Stomach (tissue), 9 donors: ENCODE data around the gene CCSER1. TPM values are rescaled to one million over a fixed set of nuclear protein-coding genes. Genes with fewer than 3 reads are reported as not detected.

Experiments
- DNase-seq, 2 donors: peaks; one replicate each; pipeline versions ENCODE4 v3.0.0 to v3.0.0-alpha.2; 2013 to 2019
- H3K27ac ChIP-seq, 5 donors: fragments of 200-600 bp in 4 of 5; sonication (generic) in 4 of 5; one replicate each; pipeline ENCODE4 v1.5.1; 2013 to 2019; ENCODE audit warnings: mild to moderate bottlenecking in 1 of 5, moderate library complexity in 1 of 5
- H3K27me3 ChIP-seq, 3 donors: fragments of 200-600 bp; sonication (generic); one replicate each; pipeline ENCODE4 v1.5.1; 2017 to 2019; ENCODE audit warnings: mixed run types in 1 of 3
- H3K36me3 ChIP-seq, 4 donors: fragments of 200-600 bp; sonication (generic); 1 replicate in 3 of 4; 2 replicates in 1 of 4; pipeline ENCODE4 v1.5.1; 2016 to 2019
- H3K4me1 ChIP-seq, 4 donors: fragments of 200-600 bp; sonication (generic); one replicate each; pipeline ENCODE4 v1.5.1; 2016 to 2019
- H3K4me3 ChIP-seq, 4 donors: fragments of 200-600 bp; sonication (generic) in 3 of 4; one replicate each; pipeline ENCODE4 v1.5.1; 2016 to 2019; ENCODE audit warnings: mild to moderate bottlenecking in 1 of 4
- H3K9me3 ChIP-seq, 4 donors: fragments of 200-600 bp; sonication (generic); one replicate each; pipeline ENCODE4 v1.5.1; 2016 to 2019
- CTCF ChIP-seq, 7 experiments: fragments of 450-650 bp in 4 of 7; fragments of 200-600 bp in 3 of 7; sonication (generic) in 3 of 7; IDR thresholded peaks; one replicate each; pipeline ENCODE4 v1.5.1; 2016 to 2019; ENCODE audit warnings: antibody characterized with exemption in 7 of 7, control low read depth in 2 of 7, mild to moderate bottlenecking in 1 of 7
- EP300 ChIP-seq: sonication (generic); formaldehyde crosslinking; IDR thresholded peaks from one replicate; pipeline ENCODE4 v1.6.1; 2017; ENCODE audit warnings: antibody characterized with exemption
- POLR2A ChIP-seq, 4 donors: fragments of 450-650 bp; IDR thresholded peaks; one replicate each; pipeline ENCODE4 v1.6.1; 2016; ENCODE audit warnings: antibody characterized with exemption in 4 of 4, control low read depth in 2 of 4, mild to moderate bottlenecking in 1 of 4, moderate library complexity in 1 of 4
- POLR2AphosphoS5 ChIP-seq, 3 donors: sonication (generic); formaldehyde crosslinking; IDR thresholded peaks; one replicate each; pipeline ENCODE4 v1.6.1; 2016; ENCODE audit warnings: antibody characterized with exemption in 3 of 3
- WGBS, 5 donors: extraction: QIAGEN DNeasy Blood & Tissue Kit in 3 of 5; methylation state at CpG; one replicate each; pipeline versions ENCODE4 v1.1.5 to v1.1.7; 2013 to 2018; 5-methylcytosine and 5-hydroxymethylcytosine counted together
- intact Hi-C: fragments of 100-400 bp; cut with DNase I; formaldehyde crosslinking; loops from one replicate; pipeline ENCODE4 v1.15.1; 2023; ENCODE audit warnings: low total_unique reads
- polyA plus RNA-seq, 3 donors: library from polyadenylated mRNA; stranded (reverse); fragments of 200-250 nt; gene quantifications; one replicate each; pipeline ENCODE4 v1.2.3, GENCODE V29; 2013
- total RNA-seq, 5 donors: library from RNA; depleted of rRNA; stranded (reverse); fragments of >200 nt; gene quantifications; one replicate each; pipeline versions ENCODE4 v1.1.0 to v1.2.3, GENCODE V29; 2014 to 2016
- donor health status: healthy with polysubstance abuse.
- donor health status: Bipolar disorder and iron deficiency.
- donor health status: healthy.

CCSER1 gene
- total and polyA plus RNA-seq, 8 donors = 0.33 to 149 (median 15.2) TPM

- Histone ChIP-seq H3K27me3 (no peaks in the 10 kb centered on the region), H3K4me1 (no peaks in the 10 kb centered on the region), H3K27ac (no peak overlapping the region), H3K36me3 (no peaks in the 10 kb centered on the region), H3K4me3 (no peak overlapping the region), H3K9me3 (no peaks in the 10 kb centered on the region)
- TF ChIP-seq EP300 (no peak), POLR2AphosphoS5 (IDR thresholded peaks at IDR 0.05) (no peak), CTCF (IDR thresholded peaks at IDR 0.05) (no peak), POLR2A (IDR thresholded peaks at IDR 0.05) (no peak)
- intact Hi-C loops = no loop called here
- 67 to 79% (median 73%) methylated on average over 2 of the region's 2 CpGs for WGBS, 5 donors
- peak in 1 of 2 donors; percentile 9 for DNase-seq
These were observed 454.9 kb downstream of the CCSER1 start for GRCh38 chr4:90582087-90582486.

DNA sequence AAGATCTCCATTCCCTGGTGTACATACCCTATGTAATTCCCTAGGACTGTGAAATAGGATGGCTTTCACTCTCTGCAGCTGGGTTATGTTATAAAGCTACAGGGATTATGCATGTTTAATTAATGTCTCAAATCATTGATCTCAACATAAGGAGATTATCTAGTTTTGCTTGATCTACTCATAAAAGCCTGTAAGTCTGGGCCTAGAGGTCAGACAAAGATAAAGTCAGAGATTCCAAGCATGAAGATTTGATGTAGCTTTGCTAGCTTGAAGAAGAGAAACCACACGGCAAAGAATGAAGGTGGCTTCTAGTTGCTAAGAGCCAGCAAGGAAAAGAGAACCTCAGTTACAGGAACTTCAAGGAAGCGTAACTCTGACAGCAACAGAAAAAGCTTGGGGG, 456.9 kb downstream of the CCSER1 start:
- no peak for DNase-seq
- no peaks in the 10 kb centered on the region for H3K4me1 ChIP-seq
- intact Hi-C loops = no loop called here
- 63 to 89% (median 68%) methylated on average over 2 of the region's 2 CpGs for WGBS, 5 donors
- H3K27ac ChIP-seq = no peak overlapping the region
- TF ChIP-seq EP300 (no peak), POLR2AphosphoS5 (IDR thresholded peaks at IDR 0.05) (no peak), POLR2A (IDR thresholded peaks at IDR 0.05) (no peak), CTCF (IDR thresholded peaks at IDR 0.05) (no peak)
- H3K9me3 ChIP-seq = no peaks in the 10 kb centered on the region
- H3K27me3 ChIP-seq = no peaks in the 10 kb centered on the region
- H3K4me3 ChIP-seq = no peak overlapping the region
- no peaks in the 10 kb centered on the region for H3K36me3 ChIP-seq

- Histone ChIP-seq H3K9me3 (peaks cover 0 to 9% (median 4%) of the 10 kb centered on the region in 4 donors), H3K27me3 (no peaks in the 10 kb centered on the region), H3K4me1 (no peaks in the 10 kb centered on the region), H3K4me3 (no peak overlapping the region), H3K27ac (no peak overlapping the region), H3K36me3 (no peaks in the 10 kb centered on the region)
- intact Hi-C loops = no loop called here
- TF ChIP-seq CTCF (IDR thresholded peaks at IDR 0.05) (no peak), POLR2AphosphoS5 (IDR thresholded peaks at IDR 0.05) (no peak), POLR2A (IDR thresholded peaks at IDR 0.05) (no peak)
- WGBS, 5 donors = 90 to 94% (median 92%) methylated on average over 8 of the region's 8 CpGs
- DNase-seq = no peak
These were observed 458.8 kb downstream of the CCSER1 start for GRCh38 chr4:90585961-90586360.

DNA sequence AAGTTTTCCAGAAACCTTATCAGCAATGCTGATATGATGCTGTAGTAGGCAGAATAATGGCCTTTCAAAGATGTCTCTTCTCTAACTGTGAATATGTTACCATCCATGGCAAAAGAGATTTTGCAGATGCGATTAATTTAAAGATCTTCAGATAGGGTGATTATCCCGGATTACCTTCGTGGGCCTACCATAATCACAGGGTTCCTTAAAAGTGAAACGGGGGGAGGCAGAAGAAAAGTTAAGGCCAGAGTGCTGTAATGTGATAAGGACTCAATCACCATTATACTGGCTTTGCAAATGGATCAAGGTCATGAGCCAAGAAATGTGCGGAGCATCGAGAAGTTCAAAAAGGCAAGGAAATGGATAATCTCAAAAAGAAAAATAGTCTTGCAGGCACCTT, 459.6 kb downstream of the CCSER1 start:
- no peak for TF ChIP-seq POLR2AphosphoS5 (IDR thresholded peaks at IDR 0.05)
- TF ChIP-seq CTCF (IDR thresholded peaks at IDR 0.05) = no peak
- TF ChIP-seq EP300 = no peak
- no peak for TF ChIP-seq POLR2A (IDR thresholded peaks at IDR 0.05)
- H3K9me3 ChIP-seq = peaks cover 0 to 9% (median 4%) of the 10 kb centered on the region in 4 donors
- intact Hi-C loops = no loop called here
- WGBS, 5 donors = 83 to 97% (median 94%) methylated on average over 6 of the region's 6 CpGs
- H3K4me1 ChIP-seq = no peaks in the 10 kb centered on the region
- no peaks in the 10 kb centered on the region for H3K36me3 ChIP-seq
- DNase-seq = no peak
- H3K27me3 ChIP-seq = no peaks in the 10 kb centered on the region
- H3K27ac ChIP-seq = no peak overlapping the region
- no peak overlapping the region for H3K4me3 ChIP-seq
